Measurements from ENCODE around the gene ROBO1. TPM values are rescaled to one million over a fixed set of nuclear protein-coding genes. Genes with fewer than 3 reads are reported as not detected.
A peak's percentile ranks its signal among the peaks of the same experiment; 100 is the strongest.

The ROBO1 gene
- total and polyA plus RNA-seq, 2 of the 13 experiments (the other 11 are each of a cell fraction or from before 2014, with no cell fraction given), result 52.2 to 71.0 TPM

- TF ChIP-seq REST (IDR thresholded peaks at IDR 0.05; ENCODE audit: borderline replicate concordance in 1 of 2, low read depth in 1 of 2, low read length in 2 of 2), result peak in 1 of 2 experiments; percentile 62; a peak in 2 of 4 replicates
- no peak for TF ChIP-seq ZNF639 (CRISPR knock-in tag; conservative IDR thresholded peaks at IDR 0.05)
- peak; percentile 56 for TF ChIP-seq SP5 (CRISPR knock-in tag; IDR thresholded peaks at IDR 0.05; ENCODE audit: borderline replicate concordance, low read depth)
- peak; percentile 87; the same call in 1 of the 2 replicates for TF ChIP-seq AHDC1 (CRISPR knock-in tag; IDR thresholded peaks at IDR 0.05; ENCODE audit: borderline replicate concordance)
- TF ChIP-seq HOXA5 (CRISPR knock-in tag; IDR thresholded peaks at IDR 0.05), result peak; percentile 79
- TF ChIP-seq NR2F1 (CRISPR knock-in tag; IDR thresholded peaks at IDR 0.05), result peak; percentile 22 to 69; a peak in 2 of 4 replicates
- peak; percentile 49; the same call in 1 of the 2 replicates for TF ChIP-seq ETV5 (CRISPR knock-in tag; IDR thresholded peaks at IDR 0.05; ENCODE audit: borderline replicate concordance)
- TF ChIP-seq SAP130 (CRISPR knock-in tag; IDR thresholded peaks at IDR 0.05; ENCODE audit: low read depth), result peak; percentile 62
Measured at GRCh38 chr3:78848392-78849288, 919.2 kb downstream of the ROBO1 start (continued).
